Measurements from ENCODE around the gene ACTR2.
"Not testable (repeated sequence)": the region's sequence is repeated elsewhere in the genome, so short reads cannot be mapped to it uniquely, and the experiment has no call there.

- TF ChIP-seq CTCF (IDR thresholded peaks at IDR 0.05 in 4 of 5, conservative IDR thresholded peaks at IDR 0.05 in 1 of 5); POLR2A (IDR thresholded peaks at IDR 0.05): not testable (repeated sequence)
These were observed 44.2 kb upstream of the ACTR2 start for GRCh38 chr2:65183406-65183805.

Measured in gastrocnemius medialis (tissue), 4 donors.